Measurements from ENCODE around the gene BCAP29. TPM values are rescaled to one million over a fixed set of nuclear protein-coding genes. Genes with fewer than 3 reads are reported as not detected.

BCAP29 gene
- total RNA-seq, 1 donor from 2014 or later: 25.1 TPM

GRCh38 chr7:107661081-107661864 is 81.2 kb downstream of the BCAP29 start:
- peak; percentile 95 for ATAC-seq
- DNase-seq (ENCODE audit: low spot score): peak; percentile 57

GRCh38 chr7:107661865-107662379 is 81.9 kb downstream of the BCAP29 start:
- ATAC-seq: no peak
- DNase-seq (ENCODE audit: low spot score): no peak

GRCh38 chr7:107663196-107663595 is 83.2 kb downstream of the BCAP29 start:
- DNase-seq (ENCODE audit: low spot score) (no peak), ATAC-seq (no peak)

GRCh38 chr7:107666790-107667189 is 86.7 kb downstream of the BCAP29 start:
- ATAC-seq (no peak), DNase-seq (ENCODE audit: low spot score) (no peak)

- DNase-seq (ENCODE audit: low spot score): no peak
- no peak for ATAC-seq
Observed at GRCh38 chr7:107667341-107667740, 87.3 kb downstream of the BCAP29 start.

- ATAC-seq (no peak), DNase-seq (ENCODE audit: low spot score) (no peak)
Observed at GRCh38 chr7:107668296-107668695, 88.2 kb downstream of the BCAP29 start.

Other genes starting within 250 kb of the BCAP29 start
- gene GPR22, start 110.2 kb upstream of the BCAP29 start, total RNA-seq: not detected
- gene COG5, start 16.3 kb upstream of the BCAP29 start, total RNA-seq: 12.9 TPM
- 3.1 TPM for gene DUS4L, start 16.3 kb upstream of the BCAP29 start, total RNA-seq
- gene SLC26A4, start 80.6 kb downstream of the BCAP29 start, total RNA-seq: not detected
- gene CBLL1, start 163.9 kb downstream of the BCAP29 start, total RNA-seq: 6.9 TPM
- 0.93 TPM for gene SLC26A3, start 223.0 kb downstream of the BCAP29 start, total RNA-seq

Measured in left lobe of liver (tissue), 2 donors.